NCI-H1417 treated with DMSO at 0.1 percent for 48 hours (cell line): ENCODE measurements around the gene ACSL4.

Source experiments
- DNase-seq: peaks from one replicate; lab custom pipeline; 2025; lab: John Stamatoyannopoulos, UW

Gene ACSL4

DNA sequence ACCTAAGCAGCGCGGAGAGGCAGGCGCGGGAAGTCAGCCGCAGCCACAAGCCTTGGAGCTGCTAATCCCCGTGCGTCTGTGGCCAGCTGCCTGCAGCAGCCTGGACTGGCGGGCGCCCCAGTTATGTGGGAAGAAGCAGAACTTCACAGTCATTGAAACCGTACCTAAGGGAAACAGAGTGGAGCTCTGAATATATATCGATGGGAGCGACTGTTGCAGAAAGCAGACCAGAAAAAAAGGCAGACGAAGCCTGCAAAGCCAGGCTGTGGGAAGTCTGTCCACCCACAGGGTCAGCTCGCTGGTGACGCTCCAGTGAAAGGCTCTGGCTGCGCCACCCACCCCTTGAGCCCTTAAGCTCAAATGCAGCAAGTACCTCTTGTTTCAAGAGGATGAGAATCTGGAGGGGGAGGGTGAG, 132.8 kb downstream of the ACSL4 start:
- DNase-seq, result no peak

DNA sequence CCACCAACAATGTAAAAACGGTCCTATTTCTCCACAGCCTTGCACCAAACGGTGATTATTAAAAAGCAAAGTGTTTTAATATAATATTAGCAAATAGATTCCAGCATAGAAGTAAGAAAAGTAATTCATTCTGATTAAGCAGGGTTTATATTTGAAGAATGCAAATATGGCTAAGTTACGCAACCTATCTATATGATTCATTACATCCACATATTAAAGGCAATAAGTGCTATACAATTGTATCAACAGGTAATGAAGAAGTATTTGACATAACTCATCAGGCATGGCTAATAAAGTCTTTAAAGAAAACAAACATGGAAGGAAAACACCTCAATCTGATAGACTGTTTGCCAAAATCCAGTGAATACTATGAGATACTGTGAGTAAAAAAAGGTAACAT, 137.0 kb downstream of the ACSL4 start:
- DNase-seq, result no peak
